SK-N-SH (cell line): ENCODE data around the gene ANKRD44. TPM values are rescaled to one million over a fixed set of nuclear protein-coding genes. Genes with fewer than 3 reads are reported as not detected.

Source experiments
- CTCF ChIA-PET: fragments of 300-600, 350-600 bp; formaldehyde crosslinking; extraction: SDS; loops from one replicate; lab custom pipeline; 2021; lab: Yijun Ruan, JAX
- POLR2A ChIA-PET: fragments of 350-600 bp; sonication (Branson Sonifier 250); formaldehyde crosslinking; extraction: SDS; loops from one replicate; lab custom pipeline; 2020; ENCODE audit warnings: antibody characterized with exemption, inconsistent platforms; lab: Yijun Ruan, JAX
- DNase-seq: peaks from one replicate; pipeline ENCODE4 v3.0.0; 2012
- H2AFZ ChIP-seq: fragments of 200-600 bp; sonication (generic); 2 replicates; pipeline ENCODE4 v1.8.1; 2016; ENCODE audit warnings: antibody characterized with exemption, mild to moderate bottlenecking, low read depth
- H3F3A ChIP-seq: fragments of 200-600 bp; sonication (generic); replicated peaks from 2 replicates; pipeline ENCODE3; 2016; ENCODE audit warnings: antibody characterized with exemption, mild to moderate bottlenecking; ENCODE audit not compliant: insufficient read depth
- H3K27ac ChIP-seq, 2 experiments: fragments of 200-500 bp in 1 of 2; fragments of 200-600 bp in 1 of 2; sonication (Bioruptor generic) in 1 of 2; sonication (generic), shearing (Covaris generic) in 1 of 2; 2 replicates each; pipeline versions ENCODE4 v1.5.1 to v1.6.1; 2014 to 2016; ENCODE audit warnings: low read depth in 2 of 2, inconsistent platforms in 1 of 2, low read length in 1 of 2, mild to moderate bottlenecking in 1 of 2, mixed read lengths in 1 of 2
- H3K27me3 ChIP-seq: fragments of 200-600 bp; sonication (generic), shearing (Covaris generic); 2 replicates; pipeline ENCODE4 v1.6.1; 2016; ENCODE audit warnings: mixed run types; ENCODE audit not compliant: insufficient read depth
- H3K36me3 ChIP-seq, 2 experiments: fragments of 200-500 bp in 1 of 2; fragments of 200-600 bp in 1 of 2; sonication (Bioruptor generic) in 1 of 2; sonication (generic) in 1 of 2; replicated peaks in 1 of 2; 2 replicates each; pipeline versions ENCODE3 to v1.5.1; 2014 to 2016; ENCODE audit warnings: low read length in 1 of 2, mild to moderate bottlenecking in 1 of 2; ENCODE audit not compliant: insufficient read depth in 2 of 2, control insufficient read depth in 1 of 2
- H3K4me1 ChIP-seq, 2 experiments: fragments of 200-500 bp in 1 of 2; fragments of 200-600 bp in 1 of 2; sonication (Bioruptor generic) in 1 of 2; sonication (generic), shearing (Covaris generic) in 1 of 2; 2 replicates each; pipeline versions ENCODE4 v1.5.1 to v1.6.1; 2014 to 2016; ENCODE audit warnings: low read depth in 1 of 2, low read length in 1 of 2, mixed run types in 1 of 2; ENCODE audit not compliant: insufficient read depth in 2 of 2, control insufficient read depth in 1 of 2
- H3K4me2 ChIP-seq: fragments of 200-600 bp; sonication (generic), shearing (Covaris generic); 2 replicates; pipeline ENCODE4 v1.6.1; 2017; ENCODE audit warnings: mixed run types
- H3K4me3 ChIP-seq, 2 experiments: fragments of 200-500 bp in 1 of 2; fragments of 200-600 bp in 1 of 2; sonication (Bioruptor generic) in 1 of 2; sonication (generic), shearing (Covaris generic) in 1 of 2; 2 replicates each; pipeline versions ENCODE4 v1.5.1 to v1.8.1; 2014 to 2016; ENCODE audit warnings: low read depth in 2 of 2, inconsistent platforms in 1 of 2, low read length in 1 of 2, mild to moderate bottlenecking in 1 of 2, mixed read lengths in 1 of 2, moderate library complexity in 1 of 2
- H3K79me2 ChIP-seq: fragments of 200-600 bp; sonication (generic); 2 replicates; pipeline ENCODE4 v1.8.1; 2017; ENCODE audit warnings: mild to moderate bottlenecking; ENCODE audit not compliant: insufficient read depth
- H3K9ac ChIP-seq: fragments of 200-600 bp; sonication (generic); 2 replicates; pipeline ENCODE4 v1.6.1; 2017; ENCODE audit warnings: mixed run types
- H3K9me2 ChIP-seq: fragments of 200-600 bp; sonication (generic); 2 replicates; pipeline ENCODE4 v1.6.1; 2017; ENCODE audit warnings: mixed run types
- H3K9me3 ChIP-seq: fragments of 200-600 bp; sonication (generic); 2 replicates; pipeline ENCODE4 v1.6.1; 2017; ENCODE audit warnings: mixed run types, mild to moderate bottlenecking, moderate library complexity
- H4K20me1 ChIP-seq: fragments of 200-600 bp; sonication (generic); 2 replicates; pipeline ENCODE4 v1.6.1; 2017; ENCODE audit warnings: mild to moderate bottlenecking, mixed run types; ENCODE audit not compliant: insufficient read depth
- ELF1 ChIP-seq: IDR thresholded peaks from 2 replicates; pipeline ENCODE4 v1.4.0; 2012
- EP300 ChIP-seq, 2 experiments: IDR thresholded peaks; 2 replicates each; pipeline versions ENCODE4 v1.4.0 to v1.6.1; 2012; ENCODE audit warnings: borderline replicate concordance in 1 of 2, low read depth in 1 of 2, low read length in 1 of 2
- FOSL2 ChIP-seq: IDR thresholded peaks from 2 replicates; pipeline ENCODE4 v1.4.0; 2012; ENCODE audit warnings: low read depth, mild to moderate bottlenecking, moderate library complexity, borderline replicate concordance
- FOXM1 ChIP-seq: IDR thresholded peaks from 2 replicates; pipeline ENCODE4 v1.4.0; 2012; ENCODE audit warnings: low read depth, mild to moderate bottlenecking
- GATA2 ChIP-seq: sonication (generic); formaldehyde crosslinking; IDR thresholded peaks from 2 replicates; pipeline ENCODE4 v1.5.0; 2020; ENCODE audit warnings: mild to moderate bottlenecking, missing genetic modification reagents
- MEF2A ChIP-seq: IDR thresholded peaks from 2 replicates; pipeline ENCODE4 v1.4.0; 2012; ENCODE audit warnings: low read depth, borderline replicate concordance
- NRF1 ChIP-seq: IDR thresholded peaks from 2 replicates; pipeline ENCODE4 v1.6.1; 2012; ENCODE audit warnings: low read depth, mild to moderate bottlenecking, low read length
- RAD21 ChIP-seq: IDR thresholded peaks from 2 replicates; pipeline ENCODE4 v1.6.1; 2012; ENCODE audit warnings: mild to moderate bottlenecking, low read length
- RFX5 ChIP-seq: IDR thresholded peaks from 2 replicates; pipeline ENCODE4 v1.6.1; 2012; ENCODE audit warnings: mild to moderate bottlenecking, improper control_type of control experiment, low read length
- RXRA ChIP-seq: IDR thresholded peaks from 2 replicates; pipeline ENCODE4 v1.4.0; 2012; ENCODE audit warnings: low read depth, mild to moderate bottlenecking, borderline replicate concordance
- SIN3A ChIP-seq: IDR thresholded peaks from 2 replicates; pipeline ENCODE4 v1.6.1; 2012; ENCODE audit warnings: low read depth, mild to moderate bottlenecking, low read length, moderate library complexity, borderline replicate concordance
- TAF1 ChIP-seq: IDR thresholded peaks from 2 replicates; pipeline ENCODE4 v1.6.1; 2012; ENCODE audit warnings: low read depth, mild to moderate bottlenecking, low read length, moderate library complexity, borderline replicate concordance
- TCF12 ChIP-seq: IDR thresholded peaks from 2 replicates; pipeline ENCODE4 v1.4.0; 2012
- TEAD4 ChIP-seq: IDR thresholded peaks from 2 replicates; pipeline ENCODE4 v1.4.0; 2012; ENCODE audit warnings: mild to moderate bottlenecking, borderline replicate concordance; ENCODE audit not compliant: insufficient read depth
- YY1 ChIP-seq: IDR thresholded peaks from 2 replicates; pipeline ENCODE4 v1.4.0; 2012; ENCODE audit warnings: low read depth, mild to moderate bottlenecking
- WGBS: methylation state at CpG from one replicate; pipeline ENCODE4 v1.1.6; 2017; ENCODE audit warnings: low lambda C conversion rate; 5-methylcytosine and 5-hydroxymethylcytosine counted together
- polyA plus RNA-seq, 3 experiments: library from polyadenylated mRNA; depleted of rRNA; stranded (reverse); fragments of >200 nt; gene quantifications; 2 replicates each; pipeline ENCODE4 v1.2.3, GENCODE V29; 2012
- TF ChIP-seq, protein P1 (sequence below): IDR thresholded peaks from 2 replicates; pipeline ENCODE4; 2012
- TF ChIP-seq, protein P2 (sequence below): IDR thresholded peaks from 2 replicates; pipeline ENCODE4 v1.4.0; 2012; ENCODE audit warnings: low read depth, borderline replicate concordance
- TF ChIP-seq, protein P3 (sequence below): IDR thresholded peaks from 2 replicates; pipeline ENCODE4 v1.4.0; 2012; ENCODE audit warnings: low read depth, borderline replicate concordance

ANKRD44 gene
- polyA plus RNA-seq, 1 of the 3 experiments (the other 2 are of a cell fraction): 12.5 TPM

DNA sequence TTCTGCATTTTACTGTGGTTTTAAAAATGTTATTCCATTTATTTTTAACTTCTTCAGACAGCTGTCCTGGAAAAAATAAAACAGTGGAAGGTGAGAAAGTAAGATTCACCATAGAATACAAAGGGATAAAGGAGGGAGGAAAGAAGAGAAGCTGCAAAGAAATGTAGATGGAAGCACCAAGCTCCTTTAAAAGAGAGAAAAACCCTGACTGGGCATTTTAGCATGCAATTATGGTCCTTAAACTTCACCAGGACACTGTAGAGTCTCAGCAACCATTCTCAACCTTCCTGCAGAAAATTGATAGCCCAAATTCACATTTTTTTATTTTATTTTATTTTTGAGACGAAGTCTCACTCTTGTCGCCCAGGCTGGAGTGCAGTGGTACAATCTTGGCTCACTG lies 11.6 kb upstream of the ANKRD44 start:
- Histone ChIP-seq H3K9me2 (no peaks in the 10 kb centered on the region), H3K4me2 (no peak overlapping the region), H3K27me3 (no peaks in the 10 kb centered on the region), H3K36me3 (no peaks in the 10 kb centered on the region), H3K4me1 (peaks cover 0 to 3% of the 10 kb centered on the region in 2 experiments; a peak in 1 of 4 replicates), H3K9ac (no peak overlapping the region), H3K79me2 (no peaks in the 10 kb centered on the region), H3F3A (no peaks in the 10 kb centered on the region), H3K27ac (no peak overlapping the region), H4K20me1 (no peaks in the 10 kb centered on the region), H2AFZ (no peak overlapping the region), H3K9me3 (no peaks in the 10 kb centered on the region), H3K4me3 (no peak overlapping the region)
- POLR2A ChIA-PET: no interaction called here
- 91% methylated on average over 2 of the region's 2 CpGs for WGBS
- no peak for DNase-seq
- CTCF ChIA-PET: interaction anchor here (0.9 to 1.5 kb wide), 3 partner anchors 11 to 294 kb away, joined by 3 to 6 read pairs (median 4); no protein-coding TSS in a partner anchor
- TF ChIP-seq GATA2 (no peak), MEF2A (no peak)

DNA sequence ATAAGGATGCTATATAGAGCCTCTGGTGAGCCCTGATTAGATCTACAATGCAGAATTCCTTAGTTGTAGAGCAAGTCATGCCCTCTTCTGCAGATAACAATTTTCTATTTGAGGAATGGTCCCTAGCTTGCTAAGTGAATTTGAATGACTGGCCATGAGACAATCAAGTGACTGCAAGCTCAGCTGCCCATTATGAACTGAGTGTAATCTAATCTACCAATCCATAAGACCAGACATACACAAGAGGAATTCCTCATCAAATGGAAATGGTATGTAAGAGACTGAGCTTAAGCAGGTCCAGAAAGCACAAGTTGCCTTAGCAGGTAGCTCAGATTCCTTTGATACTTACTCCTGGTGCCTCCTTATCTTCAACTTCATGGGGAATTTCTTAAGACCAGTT lies 4.8 kb upstream of the ANKRD44 start:
- no peak overlapping the region for H3K4me3 ChIP-seq
- no peak for DNase-seq
- H3K79me2 ChIP-seq: no peaks in the 10 kb centered on the region
- no peak overlapping the region for H3K9ac ChIP-seq
- H3K9me3 ChIP-seq: no peaks in the 10 kb centered on the region
- no peak overlapping the region for H2AFZ ChIP-seq
- no peaks in the 10 kb centered on the region for H3F3A ChIP-seq
- H3K27me3 ChIP-seq: no peaks in the 10 kb centered on the region
- ChIA-PET POLR2A (interaction anchor here (0.5 kb wide), 1 partner anchor 459 kb away, joined by 3 read pairs; no protein-coding TSS in a partner anchor), CTCF (interaction anchor here (0.5 to 3.3 kb wide), 4 partner anchors 13 to 202 kb away, joined by 3 to 12 read pairs (median 5); no protein-coding TSS in a partner anchor)
- H3K9me2 ChIP-seq: no peaks in the 10 kb centered on the region
- H3K4me2 ChIP-seq: no peak overlapping the region
- no peak overlapping the region for H3K27ac ChIP-seq
- no peaks in the 10 kb centered on the region for H4K20me1 ChIP-seq
- no peaks in the 10 kb centered on the region for H3K36me3 ChIP-seq
- TF ChIP-seq, protein P1, sequence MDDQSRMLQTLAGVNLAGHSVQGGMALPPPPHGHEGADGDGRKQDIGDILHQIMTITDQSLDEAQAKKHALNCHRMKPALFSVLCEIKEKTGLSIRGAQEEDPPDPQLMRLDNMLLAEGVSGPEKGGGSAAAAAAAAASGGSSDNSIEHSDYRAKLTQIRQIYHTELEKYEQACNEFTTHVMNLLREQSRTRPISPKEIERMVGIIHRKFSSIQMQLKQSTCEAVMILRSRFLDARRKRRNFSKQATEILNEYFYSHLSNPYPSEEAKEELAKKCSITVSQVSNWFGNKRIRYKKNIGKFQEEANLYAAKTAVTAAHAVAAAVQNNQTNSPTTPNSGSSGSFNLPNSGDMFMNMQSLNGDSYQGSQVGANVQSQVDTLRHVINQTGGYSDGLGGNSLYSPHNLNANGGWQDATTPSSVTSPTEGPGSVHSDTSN: no peak
- TF ChIP-seq NRF1 (no peak), MEF2A (no peak), EP300 (IDR thresholded peaks at IDR 0.05; ENCODE audit: borderline replicate concordance in 1 of 2, low read depth in 1 of 2, low read length in 1 of 2) (no peak), RXRA (no peak), RAD21 (no peak), ELF1 (no peak), SIN3A (no peak), TAF1 (no peak), FOXM1 (no peak), RFX5 (no peak), TEAD4 (no peak), FOSL2 (no peak), YY1 (no peak), TCF12 (no peak)
- TF ChIP-seq, protein P2, sequence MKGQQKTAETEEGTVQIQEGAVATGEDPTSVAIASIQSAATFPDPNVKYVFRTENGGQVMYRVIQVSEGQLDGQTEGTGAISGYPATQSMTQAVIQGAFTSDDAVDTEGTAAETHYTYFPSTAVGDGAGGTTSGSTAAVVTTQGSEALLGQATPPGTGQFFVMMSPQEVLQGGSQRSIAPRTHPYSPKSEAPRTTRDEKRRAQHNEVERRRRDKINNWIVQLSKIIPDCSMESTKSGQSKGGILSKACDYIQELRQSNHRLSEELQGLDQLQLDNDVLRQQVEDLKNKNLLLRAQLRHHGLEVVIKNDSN: no peak
- TF ChIP-seq, protein P3, sequence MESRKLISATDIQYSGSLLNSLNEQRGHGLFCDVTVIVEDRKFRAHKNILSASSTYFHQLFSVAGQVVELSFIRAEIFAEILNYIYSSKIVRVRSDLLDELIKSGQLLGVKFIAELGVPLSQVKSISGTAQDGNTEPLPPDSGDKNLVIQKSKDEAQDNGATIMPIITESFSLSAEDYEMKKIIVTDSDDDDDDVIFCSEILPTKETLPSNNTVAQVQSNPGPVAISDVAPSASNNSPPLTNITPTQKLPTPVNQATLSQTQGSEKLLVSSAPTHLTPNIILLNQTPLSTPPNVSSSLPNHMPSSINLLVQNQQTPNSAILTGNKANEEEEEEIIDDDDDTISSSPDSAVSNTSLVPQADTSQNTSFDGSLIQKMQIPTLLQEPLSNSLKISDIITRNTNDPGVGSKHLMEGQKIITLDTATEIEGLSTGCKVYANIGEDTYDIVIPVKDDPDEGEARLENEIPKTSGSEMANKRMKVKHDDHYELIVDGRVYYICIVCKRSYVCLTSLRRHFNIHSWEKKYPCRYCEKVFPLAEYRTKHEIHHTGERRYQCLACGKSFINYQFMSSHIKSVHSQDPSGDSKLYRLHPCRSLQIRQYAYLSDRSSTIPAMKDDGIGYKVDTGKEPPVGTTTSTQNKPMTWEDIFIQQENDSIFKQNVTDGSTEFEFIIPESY: no peak
- peaks cover 7 to 15% of the 10 kb centered on the region in 2 experiments; a peak in 3 of 4 replicates for H3K4me1 ChIP-seq
